ENCODE data around the gene DYNC1LI1. TPM values are rescaled to one million over a fixed set of nuclear protein-coding genes. Genes with fewer than 3 reads are reported as not detected.

The DYNC1LI1 gene
- total RNA-seq, 2 donors from 2014 or later = 41.6 to 42.5 TPM

- H3K9ac ChIP-seq (ENCODE audit: extremely low read depth, low read length, poor library complexity, severe bottlenecking) = no peak overlapping the region
- no peaks in the 10 kb centered on the region for H3K27me3 Mint-ChIP-seq (ENCODE audit: insufficient read depth)
- DNase-seq = no peak
- no peak overlapping the region for H3K4me3 ChIP-seq (ENCODE audit: low read length)
- no peak overlapping the region for H3K27ac ChIP-seq (ENCODE audit: low read depth, low read length)
- no peak overlapping the region for H3K27ac Mint-ChIP-seq
- no peak for TF ChIP-seq CTCF (conservative IDR thresholded peaks at IDR 0.05)
- H3K4me3 Mint-ChIP-seq = no peak overlapping the region
- no peaks in the 10 kb centered on the region for H3K27me3 ChIP-seq (ENCODE audit: control insufficient read depth, insufficient read depth, low read length, poor library complexity, severe bottlenecking)
- no peaks in the 10 kb centered on the region for H3K4me1 ChIP-seq (ENCODE audit: control insufficient read depth, insufficient read depth, low read length)
- H3K4me1 Mint-ChIP-seq = no peaks in the 10 kb centered on the region
- H3K9me3 ChIP-seq (ENCODE audit: control insufficient read depth, low read length) = no peaks in the 10 kb centered on the region
- peaks cover 29% of the 10 kb centered on the region for H3K36me3 Mint-ChIP-seq (ENCODE audit: low read depth)
- H3K9me3 Mint-ChIP-seq = no peaks in the 10 kb centered on the region
- H3K36me3 ChIP-seq (ENCODE audit: control insufficient read depth, insufficient read depth, low read length) = peaks cover 31% of the 10 kb centered on the region
Measured at GRCh38 chr3:32545305-32545704, 25.4 kb downstream of the DYNC1LI1 start.

- Mint-ChIP-seq H3K27me3 (ENCODE audit: insufficient read depth) (no peaks in the 10 kb centered on the region), H3K9me3 (no peaks in the 10 kb centered on the region), H3K4me1 (no peaks in the 10 kb centered on the region), H3K27ac (no peak overlapping the region), H3K4me3 (no peak overlapping the region), H3K36me3 (ENCODE audit: low read depth) (peaks cover 29% of the 10 kb centered on the region)
- TF ChIP-seq CTCF (conservative IDR thresholded peaks at IDR 0.05) = no peak
- Histone ChIP-seq H3K9ac (ENCODE audit: extremely low read depth, low read length, poor library complexity, severe bottlenecking) (no peak overlapping the region), H3K36me3 (ENCODE audit: control insufficient read depth, insufficient read depth, low read length) (peaks cover 31% of the 10 kb centered on the region), H3K9me3 (ENCODE audit: control insufficient read depth, low read length) (no peaks in the 10 kb centered on the region), H3K27me3 (ENCODE audit: control insufficient read depth, insufficient read depth, low read length, poor library complexity, severe bottlenecking) (no peaks in the 10 kb centered on the region), H3K4me1 (ENCODE audit: control insufficient read depth, insufficient read depth, low read length) (no peaks in the 10 kb centered on the region), H3K27ac (ENCODE audit: low read depth, low read length) (no peak overlapping the region), H3K4me3 (ENCODE audit: low read length) (no peak overlapping the region)
- 89 to 95% methylated on average over 1 to 2 of the region's 2 CpGs for WGBS, 2 experiments (ENCODE audit: insufficient coverage in 1 of 2, insufficient read length in 1 of 2)
- no peak for DNase-seq
Measured at GRCh38 chr3:32544894-32545293, 25.8 kb downstream of the DYNC1LI1 start.

GRCh38 chr3:32542807-32543206, 27.9 kb downstream of the DYNC1LI1 start:
- no peaks in the 10 kb centered on the region for H3K9me3 ChIP-seq (ENCODE audit: control insufficient read depth, low read length)
- no peaks in the 10 kb centered on the region for H3K4me1 Mint-ChIP-seq
- H3K27me3 Mint-ChIP-seq (ENCODE audit: insufficient read depth) = no peaks in the 10 kb centered on the region
- H3K27ac Mint-ChIP-seq = no peak overlapping the region
- WGBS, 2 experiments (ENCODE audit: insufficient coverage in 1 of 2, insufficient read length in 1 of 2) = 93 to 94% methylated on average over 2 of the region's 2 CpGs
- no peak overlapping the region for H3K9ac ChIP-seq (ENCODE audit: extremely low read depth, low read length, poor library complexity, severe bottlenecking)
- no peaks in the 10 kb centered on the region for H3K27me3 ChIP-seq (ENCODE audit: control insufficient read depth, insufficient read depth, low read length, poor library complexity, severe bottlenecking)
- no peaks in the 10 kb centered on the region for H3K9me3 Mint-ChIP-seq
- DNase-seq = no peak
- no peaks in the 10 kb centered on the region for H3K4me1 ChIP-seq (ENCODE audit: control insufficient read depth, insufficient read depth, low read length)
- H3K4me3 ChIP-seq (ENCODE audit: low read length) = no peak overlapping the region
- peaks cover 38% of the 10 kb centered on the region for H3K36me3 Mint-ChIP-seq (ENCODE audit: low read depth)
- H3K4me3 Mint-ChIP-seq = no peak overlapping the region
- no peak for TF ChIP-seq CTCF (conservative IDR thresholded peaks at IDR 0.05)
- no peak overlapping the region for H3K27ac ChIP-seq (ENCODE audit: low read depth, low read length)
- H3K36me3 ChIP-seq (ENCODE audit: control insufficient read depth, insufficient read depth, low read length) = peaks cover 38% of the 10 kb centered on the region

All from endodermal cell (in vitro differentiated cells).